ENCODE data around the gene QSER1. TPM values are rescaled to one million over a fixed set of nuclear protein-coding genes. Genes with fewer than 3 reads are reported as not detected.
A peak's percentile ranks its signal among the peaks of the same experiment; 100 is the strongest.
"Not testable (repeated sequence)": the region's sequence is repeated elsewhere in the genome, so short reads cannot be mapped to it uniquely, and the experiment has no call there.

QSER1 gene
- total RNA-seq, 1 experiment from 2014 or later, result 111 TPM

DNA sequence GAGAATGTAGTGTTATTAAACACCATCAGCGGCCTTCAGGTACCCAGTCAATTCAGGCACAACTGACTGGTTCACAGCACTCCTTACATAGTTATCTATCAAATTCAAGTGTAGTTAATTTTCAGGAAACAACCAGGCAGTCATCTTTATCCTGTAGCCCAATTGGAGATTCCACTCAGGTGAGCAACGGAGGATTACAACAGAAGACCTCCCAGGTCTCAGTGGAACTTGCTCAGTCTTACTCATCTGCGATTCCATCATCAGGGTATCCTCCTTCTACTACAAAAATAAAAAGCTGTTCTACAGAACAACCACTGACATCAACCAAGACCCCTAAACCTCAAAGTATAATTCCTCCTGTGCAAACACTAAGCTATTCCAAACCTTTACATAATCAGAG lies 39.6 kb downstream of the QSER1 start:
- Histone ChIP-seq H3K4me1 (ENCODE audit: insufficient read depth, low read length, poor library complexity, severe bottlenecking) (no peaks in the 10 kb centered on the region), H3K27ac (ENCODE audit: low read depth, low read length, poor library complexity, severe bottlenecking) (no peak overlapping the region), H3K27me3 (replicated peaks; ENCODE audit: insufficient read depth, low read depth, low read length, poor library complexity) (no peaks in the 10 kb centered on the region), H3K36me3 (ENCODE audit: insufficient read depth, low read length, poor library complexity, severe bottlenecking) (peaks cover 64% of the 10 kb centered on the region), H3K4me3 (ENCODE audit: low read depth, low read length, poor library complexity, severe bottlenecking) (no peak overlapping the region), H3K9me3 (ENCODE audit: low read depth, low read length, poor library complexity, severe bottlenecking) (no peaks in the 10 kb centered on the region)
- POLR2A ChIA-PET (ENCODE audit: low non-redundant PET), result no interaction called here
- no peak for DNase-seq (ENCODE audit: low spot score)
- intact Hi-C loops (cut with micrococcal nuclease; ENCODE audit: unreplicated experiment), result no loop called here
- CTCF ChIA-PET, result no interaction called here
- no TSS peak for BruUV-seq (replicated peaks)
- TF ChIP-seq EZH2 (IDR thresholded peaks at IDR 0.05; ENCODE audit: borderline replicate concordance, low read depth, low read length, poor library complexity, severe bottlenecking), result no peak
- TF ChIP-seq, protein P1, sequence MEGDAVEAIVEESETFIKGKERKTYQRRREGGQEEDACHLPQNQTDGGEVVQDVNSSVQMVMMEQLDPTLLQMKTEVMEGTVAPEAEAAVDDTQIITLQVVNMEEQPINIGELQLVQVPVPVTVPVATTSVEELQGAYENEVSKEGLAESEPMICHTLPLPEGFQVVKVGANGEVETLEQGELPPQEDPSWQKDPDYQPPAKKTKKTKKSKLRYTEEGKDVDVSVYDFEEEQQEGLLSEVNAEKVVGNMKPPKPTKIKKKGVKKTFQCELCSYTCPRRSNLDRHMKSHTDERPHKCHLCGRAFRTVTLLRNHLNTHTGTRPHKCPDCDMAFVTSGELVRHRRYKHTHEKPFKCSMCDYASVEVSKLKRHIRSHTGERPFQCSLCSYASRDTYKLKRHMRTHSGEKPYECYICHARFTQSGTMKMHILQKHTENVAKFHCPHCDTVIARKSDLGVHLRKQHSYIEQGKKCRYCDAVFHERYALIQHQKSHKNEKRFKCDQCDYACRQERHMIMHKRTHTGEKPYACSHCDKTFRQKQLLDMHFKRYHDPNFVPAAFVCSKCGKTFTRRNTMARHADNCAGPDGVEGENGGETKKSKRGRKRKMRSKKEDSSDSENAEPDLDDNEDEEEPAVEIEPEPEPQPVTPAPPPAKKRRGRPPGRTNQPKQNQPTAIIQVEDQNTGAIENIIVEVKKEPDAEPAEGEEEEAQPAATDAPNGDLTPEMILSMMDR (conservative IDR thresholded peaks at IDR 0.05; ENCODE audit: low read depth, low read length), result no peak

DNA sequence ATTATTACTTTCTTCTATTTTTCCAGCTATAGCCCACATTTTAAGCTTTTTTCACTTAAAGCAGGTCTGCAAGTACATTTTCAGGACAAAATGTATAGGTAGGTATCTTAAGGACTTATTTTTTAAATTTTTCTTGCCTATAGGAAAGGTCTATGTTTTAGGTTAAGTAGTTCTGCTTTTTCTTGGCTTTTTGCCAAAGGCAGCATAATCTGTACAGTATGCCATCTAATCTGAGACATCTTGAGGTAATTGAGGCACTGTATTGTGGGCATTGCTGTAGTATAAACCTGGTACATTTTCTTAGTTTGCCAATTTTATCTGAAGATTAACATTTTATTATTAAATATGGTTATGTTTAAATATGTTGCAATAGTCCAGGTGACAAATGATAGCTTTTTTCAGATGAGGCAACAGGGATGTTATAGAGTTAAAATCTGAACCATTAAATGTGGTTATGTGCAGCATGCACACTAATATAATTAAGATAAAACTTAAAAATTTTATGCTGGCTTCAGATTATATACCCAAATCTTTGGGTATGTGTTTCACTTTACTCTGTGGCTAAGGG lies 42.9 kb downstream of the QSER1 start:
- no peak for TF ChIP-seq EZH2 (IDR thresholded peaks at IDR 0.05; ENCODE audit: borderline replicate concordance, low read depth, low read length, poor library complexity, severe bottlenecking)
- TF ChIP-seq, protein P1 (conservative IDR thresholded peaks at IDR 0.05; ENCODE audit: low read depth, low read length), result no peak
- POLR2A ChIA-PET (ENCODE audit: low non-redundant PET), result no interaction called here
- no peaks in the 10 kb centered on the region for H3K4me1 ChIP-seq (ENCODE audit: insufficient read depth, low read length, poor library complexity, severe bottlenecking)
- intact Hi-C loops (cut with micrococcal nuclease; ENCODE audit: unreplicated experiment), result no loop called here
- H3K27ac ChIP-seq (ENCODE audit: low read depth, low read length, poor library complexity, severe bottlenecking), result no peak overlapping the region
- no peak overlapping the region for H3K4me3 ChIP-seq (ENCODE audit: low read depth, low read length, poor library complexity, severe bottlenecking)
- peaks cover 69% of the 10 kb centered on the region for H3K36me3 ChIP-seq (ENCODE audit: insufficient read depth, low read length, poor library complexity, severe bottlenecking)
- no peaks in the 10 kb centered on the region for H3K27me3 ChIP-seq (replicated peaks; ENCODE audit: insufficient read depth, low read depth, low read length, poor library complexity)
- CTCF ChIA-PET, result no interaction called here
- BruUV-seq (replicated peaks), result no TSS peak
- peak; percentile 41 for DNase-seq (ENCODE audit: low spot score)
- no peaks in the 10 kb centered on the region for H3K9me3 ChIP-seq (ENCODE audit: low read depth, low read length, poor library complexity, severe bottlenecking)

DNA sequence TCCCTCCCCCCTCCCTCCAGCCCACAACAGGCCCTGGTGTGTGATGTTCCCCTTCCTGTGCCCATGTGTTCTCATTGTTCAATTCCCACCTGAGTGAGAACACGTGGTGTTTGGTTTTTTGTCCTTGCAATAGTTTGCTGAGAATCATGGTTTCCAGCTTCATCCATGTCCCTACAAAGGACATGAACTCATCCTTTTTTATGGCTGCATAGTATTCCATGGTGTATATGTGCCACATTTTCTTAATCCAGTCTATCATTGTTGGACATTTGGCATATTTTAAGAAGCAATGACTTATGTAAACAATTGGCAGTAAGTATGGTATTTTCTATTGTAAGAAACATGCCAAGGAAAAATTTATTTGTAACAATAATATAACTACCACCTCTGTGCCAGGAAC lies 43.6 kb downstream of the QSER1 start:
- H3K4me1 ChIP-seq (ENCODE audit: insufficient read depth, low read length, poor library complexity, severe bottlenecking); intact Hi-C loops (cut with micrococcal nuclease; ENCODE audit: unreplicated experiment); POLR2A ChIA-PET (ENCODE audit: low non-redundant PET); H3K9me3 ChIP-seq (ENCODE audit: low read depth, low read length, poor library complexity, severe bottlenecking); H3K27ac ChIP-seq (ENCODE audit: low read depth, low read length, poor library complexity, severe bottlenecking); H3K4me3 ChIP-seq (ENCODE audit: low read depth, low read length, poor library complexity, severe bottlenecking); DNase-seq (ENCODE audit: low spot score); H3K27me3 ChIP-seq (replicated peaks; ENCODE audit: insufficient read depth, low read depth, low read length, poor library complexity); CTCF ChIA-PET; BruUV-seq (replicated peaks): not testable (repeated sequence)
- peaks cover 63% of the 10 kb centered on the region for H3K36me3 ChIP-seq (ENCODE audit: insufficient read depth, low read length, poor library complexity, severe bottlenecking)

DNA sequence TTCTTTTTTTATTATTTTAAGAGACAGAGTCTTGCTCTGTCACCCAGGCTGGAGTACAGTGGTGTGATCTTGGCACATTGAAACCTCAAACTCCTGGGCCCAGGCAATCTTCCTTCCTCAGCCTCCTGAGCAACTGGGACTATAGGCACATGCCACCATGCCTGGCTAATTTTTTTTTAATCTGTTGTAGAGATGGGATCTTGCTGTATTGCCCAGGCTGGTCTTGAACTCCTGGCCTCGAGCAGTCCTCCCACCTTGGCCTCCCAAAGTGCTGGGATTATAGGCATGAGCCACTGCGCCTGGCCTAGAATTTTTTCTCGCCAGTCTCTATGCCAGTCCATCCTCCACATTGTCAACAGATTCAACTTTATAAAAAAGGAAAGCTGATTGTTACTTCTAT lies 44.7 kb downstream of the QSER1 start:
- H3K27me3 ChIP-seq (replicated peaks; ENCODE audit: insufficient read depth, low read depth, low read length, poor library complexity); H3K4me3 ChIP-seq (ENCODE audit: low read depth, low read length, poor library complexity, severe bottlenecking); H3K4me1 ChIP-seq (ENCODE audit: insufficient read depth, low read length, poor library complexity, severe bottlenecking); H3K27ac ChIP-seq (ENCODE audit: low read depth, low read length, poor library complexity, severe bottlenecking); DNase-seq (ENCODE audit: low spot score); H3K9me3 ChIP-seq (ENCODE audit: low read depth, low read length, poor library complexity, severe bottlenecking); CTCF ChIA-PET; BruUV-seq (replicated peaks); POLR2A ChIA-PET (ENCODE audit: low non-redundant PET); intact Hi-C loops (cut with micrococcal nuclease; ENCODE audit: unreplicated experiment): not testable (repeated sequence)
- peaks cover 52% of the 10 kb centered on the region for H3K36me3 ChIP-seq (ENCODE audit: insufficient read depth, low read length, poor library complexity, severe bottlenecking)
